ENCODE measurements around the gene AURKB.

- TF ChIP-seq, protein P1, sequence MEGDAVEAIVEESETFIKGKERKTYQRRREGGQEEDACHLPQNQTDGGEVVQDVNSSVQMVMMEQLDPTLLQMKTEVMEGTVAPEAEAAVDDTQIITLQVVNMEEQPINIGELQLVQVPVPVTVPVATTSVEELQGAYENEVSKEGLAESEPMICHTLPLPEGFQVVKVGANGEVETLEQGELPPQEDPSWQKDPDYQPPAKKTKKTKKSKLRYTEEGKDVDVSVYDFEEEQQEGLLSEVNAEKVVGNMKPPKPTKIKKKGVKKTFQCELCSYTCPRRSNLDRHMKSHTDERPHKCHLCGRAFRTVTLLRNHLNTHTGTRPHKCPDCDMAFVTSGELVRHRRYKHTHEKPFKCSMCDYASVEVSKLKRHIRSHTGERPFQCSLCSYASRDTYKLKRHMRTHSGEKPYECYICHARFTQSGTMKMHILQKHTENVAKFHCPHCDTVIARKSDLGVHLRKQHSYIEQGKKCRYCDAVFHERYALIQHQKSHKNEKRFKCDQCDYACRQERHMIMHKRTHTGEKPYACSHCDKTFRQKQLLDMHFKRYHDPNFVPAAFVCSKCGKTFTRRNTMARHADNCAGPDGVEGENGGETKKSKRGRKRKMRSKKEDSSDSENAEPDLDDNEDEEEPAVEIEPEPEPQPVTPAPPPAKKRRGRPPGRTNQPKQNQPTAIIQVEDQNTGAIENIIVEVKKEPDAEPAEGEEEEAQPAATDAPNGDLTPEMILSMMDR (IDR thresholded peaks at IDR 0.05; ENCODE audit: low read depth, low read length): no peak
- no peak for TF ChIP-seq POLR2A (IDR thresholded peaks at IDR 0.05; ENCODE audit: extremely low read depth, insufficient read length)
Measured at GRCh38 chr17:8256691-8257090, 46.3 kb upstream of the AURKB start.

Data from NB4 (cell line).